Panc1 (cell line): ENCODE measurements around the gene SMAP1. TPM values are rescaled to one million over a fixed set of nuclear protein-coding genes. Genes with fewer than 3 reads are reported as not detected.

Experiments used
- ATAC-seq: fragments of 200-7000 bp; cut with Tn5 transposase; 2 replicates; pipeline ENCODE4 v1.9.1; 2020; ENCODE audit warnings: mild to moderate bottlenecking, moderate library complexity
- BruUV-seq: library from RNA; stranded (reverse); fragments of 400-500 nt; replicated peaks from 2 replicates; lab custom pipeline; 2021; lab: Mats Ljungman, UMichigan
- CTCF ChIA-PET: fragments of 300-600 bp; sonication (Branson Sonifier 250); formaldehyde crosslinking; loops from one replicate; lab custom pipeline; 2022; ENCODE audit warnings: antibody characterized with exemption; lab: Charles Lee
- POLR2A ChIA-PET: fragments of 300-600 bp; sonication (Branson Sonifier 250); formaldehyde crosslinking; loops from one replicate; lab custom pipeline; 2022; ENCODE audit warnings: antibody characterized with exemption; lab: Charles Lee
- DNase-seq: peaks from one replicate; pipeline ENCODE4 v3.0.0-alpha.2; 2010; ENCODE audit warnings: low read depth, low spot score
- H3K27ac ChIP-seq: 2 replicates; pipeline ENCODE4 v1.5.1; 2011; ENCODE audit warnings: mild to moderate bottlenecking, low read length, inconsistent platforms
- H3K27me3 ChIP-seq: fragments of 200-500 bp; sonication (Bioruptor generic); 2 replicates; pipeline ENCODE4 v1.6.0; 2014; ENCODE audit warnings: low read length, inconsistent platforms; ENCODE audit not compliant: control insufficient read depth, insufficient read depth
- H3K36me3 ChIP-seq: fragments of 200-500 bp; sonication (Bioruptor generic); 2 replicates; pipeline ENCODE4 v1.5.1; 2014; ENCODE audit warnings: inconsistent platforms, mild to moderate bottlenecking, low read length, moderate library complexity; ENCODE audit not compliant: control insufficient read depth, insufficient read depth
- H3K4me1 ChIP-seq: 2 replicates; pipeline ENCODE4 v1.5.1; 2011; ENCODE audit warnings: inconsistent platforms, mild to moderate bottlenecking, low read length, moderate library complexity; ENCODE audit not compliant: control insufficient read depth, insufficient read depth
- H3K4me3 ChIP-seq, 2 experiments: 2 replicates each; pipeline ENCODE4 v1.5.1; 2011 to 2012; ENCODE audit warnings: low read depth in 2 of 2, low read length in 2 of 2, mild to moderate bottlenecking in 2 of 2, inconsistent platforms in 1 of 2, moderate library complexity in 1 of 2
- H3K9me3 ChIP-seq: fragments of 200-500 bp; sonication (Bioruptor generic); 2 replicates; pipeline ENCODE4 v1.5.1; 2014; ENCODE audit warnings: low read depth, mild to moderate bottlenecking, inconsistent platforms, low read length, moderate library complexity; ENCODE audit not compliant: control insufficient read depth, insufficient read depth
- REST ChIP-seq, 2 experiments: IDR thresholded peaks; 2 replicates each; pipeline ENCODE4 v1.6.1; 2011 to 2012; ENCODE audit warnings: low read depth in 2 of 2, control low read depth in 1 of 2, low read length in 1 of 2, mild to moderate bottlenecking in 1 of 2, moderate library complexity in 1 of 2; ENCODE audit not compliant: insufficient read depth in 1 of 2
- SIN3A ChIP-seq: IDR thresholded peaks from 2 replicates; pipeline ENCODE4 v1.6.1; 2012; ENCODE audit warnings: low read depth, mild to moderate bottlenecking, low read length, moderate library complexity, borderline replicate concordance; ENCODE audit not compliant: insufficient read depth
- TCF7L2 ChIP-seq: IDR thresholded peaks from 2 replicates; pipeline ENCODE4 v1.6.1; 2011; ENCODE audit warnings: mild to moderate bottlenecking, low read depth, low read length, inconsistent platforms
- in situ Hi-C: cut with HindIII; loops from 2 replicates; pipeline ENCODE4 v1.10.0; 2016; ENCODE audit warnings: low sequenced_read_pairs, low pct_unique_long_range_greater_than_20kb
- intact Hi-C: fragments of 100-400 bp; cut with micrococcal nuclease; formaldehyde crosslinking; loops from one replicate; pipeline ENCODE4 v1.10.0; 2022; ENCODE audit not compliant: unreplicated experiment
- total RNA-seq: library from RNA; stranded (reverse); gene quantifications from one replicate; pipeline ENCODE4 v1.2.1, GENCODE V29; 2021; ENCODE audit not compliant: unreplicated experiment

Gene SMAP1
- total RNA-seq, 1 experiment from 2014 or later, result 41.9 TPM

- Histone ChIP-seq H3K4me1 (no peaks in the 10 kb centered on the region), H3K4me3 (no peak overlapping the region), H3K9me3 (no peaks in the 10 kb centered on the region), H3K27ac (no peak overlapping the region), H3K36me3 (no peaks in the 10 kb centered on the region), H3K27me3 (no peaks in the 10 kb centered on the region)
- no peak for ATAC-seq
- no peak for TF ChIP-seq REST (IDR thresholded peaks at IDR 0.05; ENCODE audit: insufficient read depth in 1 of 2, low read depth in 2 of 2, low read length in 1 of 2)
- TF ChIP-seq TCF7L2, result no peak
- intact Hi-C loops (no loop called here), in situ Hi-C loops (no loop called here)
- POLR2A ChIA-PET, result no interaction called here
- DNase-seq, result no peak
- BruUV-seq, result no TSS peak
- CTCF ChIA-PET, result no interaction called here
Observed at GRCh38 chr6:70838907-70839285, 171.2 kb downstream of the SMAP1 start.

GRCh38 chr6:70839286-70840266 is 171.9 kb downstream of the SMAP1 start:
- Histone ChIP-seq H3K27me3 (no peaks in the 10 kb centered on the region), H3K36me3 (no peaks in the 10 kb centered on the region), H3K4me3 (no peak overlapping the region), H3K4me1 (no peaks in the 10 kb centered on the region), H3K27ac (no peak overlapping the region), H3K9me3 (no peaks in the 10 kb centered on the region)
- ChIA-PET CTCF (no interaction called here), POLR2A (no interaction called here)
- DNase-seq, result no peak
- no TSS peak for BruUV-seq
- TF ChIP-seq TCF7L2, result no peak
- TF ChIP-seq SIN3A, result no peak
- TF ChIP-seq REST (IDR thresholded peaks at IDR 0.05; ENCODE audit: insufficient read depth in 1 of 2, low read depth in 2 of 2, low read length in 1 of 2), result no peak
- no peak for ATAC-seq
- in situ Hi-C loops, result no loop called here
- intact Hi-C loops, result no loop called here
